ENCODE data around the gene APBA2.

GRCh38 chr15:29133791-29134190 is 248.0 kb downstream of the APBA2 start:
- TF ChIP-seq POLR2A (IDR thresholded peaks at IDR 0.05; ENCODE audit: low read depth, low read length), result no peak
- TF ChIP-seq RFX5 (IDR thresholded peaks at IDR 0.05; ENCODE audit: low read depth, low read length), result no peak
- TF ChIP-seq CEBPB (IDR thresholded peaks at IDR 0.05; ENCODE audit: low read depth, low read length), result no peak
